Activated CD4-positive, alpha-beta T cell treated with anti-CD3 and anti-CD28 coated beads, Interleukin-2, amount 50 U/mL, for 16 hours (primary cell): Measurements from ENCODE around the gene RPTOR.

ENCODE experiments used
- DNase-seq: peaks from one replicate; pipeline ENCODE4 v3.0.0-alpha.2; 2020

RPTOR gene

GRCh38 chr17:80858301-80859001 is 313.8 kb downstream of the RPTOR start:
- no peak for DNase-seq

- DNase-seq, result no peak
These were observed 314.6 kb downstream of the RPTOR start for GRCh38 chr17:80859002-80859941.

- DNase-seq, result no peak
These were observed 315.5 kb downstream of the RPTOR start for GRCh38 chr17:80860101-80860671.

GRCh38 chr17:80860703-80861417 is 316.2 kb downstream of the RPTOR start:
- DNase-seq, result no peak

DNA sequence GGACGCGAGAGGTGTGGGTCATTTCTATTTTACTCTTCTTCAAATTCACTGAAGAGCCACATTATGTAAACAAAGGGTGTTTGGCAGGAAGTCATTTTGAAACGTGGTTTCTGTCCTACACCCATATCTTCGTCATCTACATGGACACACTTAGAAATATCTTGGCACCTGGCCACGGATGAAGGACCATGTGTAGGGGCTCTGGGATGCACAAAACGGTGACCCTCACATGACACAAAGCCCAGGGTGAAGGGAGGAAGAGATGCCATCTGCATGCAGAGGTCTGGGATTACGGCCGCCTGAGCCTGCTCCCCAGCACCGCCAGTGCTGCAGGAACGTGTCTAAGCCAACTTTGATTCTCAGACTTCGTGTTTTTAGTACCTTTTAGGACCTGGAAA is 316.8 kb downstream of the RPTOR start:
- DNase-seq, result peak; percentile 21

- peak; percentile 70 for DNase-seq
These were observed 317.3 kb downstream of the RPTOR start for GRCh38 chr17:80861892-80862291.

DNA sequence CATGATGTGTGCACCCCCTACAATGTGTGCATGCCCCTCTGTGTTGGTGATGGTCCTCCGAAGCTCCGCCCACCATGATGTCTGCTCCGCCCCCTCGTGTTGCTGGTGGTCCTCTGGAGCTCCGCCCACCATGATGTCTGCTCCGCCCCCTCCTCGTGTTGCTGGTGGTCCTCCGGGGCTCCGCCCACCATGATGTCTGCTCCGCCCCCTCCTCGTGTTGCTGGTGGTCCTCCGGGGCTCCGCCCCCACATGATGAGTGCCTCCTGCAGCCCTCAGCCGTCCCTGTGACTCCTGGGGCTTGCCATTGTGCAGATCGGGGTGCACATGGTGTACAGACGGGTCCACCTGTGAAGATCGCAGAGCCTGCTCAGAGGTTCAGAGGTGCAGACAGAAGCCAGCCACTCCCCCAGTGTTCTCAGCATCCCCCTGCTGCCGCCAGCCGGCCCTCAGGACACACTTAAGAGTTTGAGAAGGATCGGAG is 317.9 kb downstream of the RPTOR start:
- no peak for DNase-seq

DNA sequence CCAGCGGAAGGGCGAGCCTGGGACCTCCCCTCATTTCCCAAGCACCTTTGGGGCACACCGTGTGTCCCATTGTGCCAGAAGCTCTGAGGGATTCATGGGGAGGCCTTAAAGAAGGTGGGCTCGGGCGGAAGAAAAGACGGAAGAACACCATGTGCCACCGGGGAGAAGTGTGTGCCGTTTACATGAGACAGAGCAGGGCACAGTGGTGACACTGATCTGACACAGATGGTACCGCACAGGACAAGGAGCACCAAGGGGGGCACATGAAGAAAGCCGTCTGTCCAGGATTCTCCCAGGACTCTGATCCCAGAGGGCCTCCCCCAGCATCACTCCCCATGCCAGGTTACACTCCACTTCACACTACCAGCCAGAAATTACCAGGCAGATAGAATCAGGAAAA is 318.3 kb downstream of the RPTOR start:
- DNase-seq, result no peak

- DNase-seq, result no peak
These were observed 319.0 kb downstream of the RPTOR start for GRCh38 chr17:80863626-80864025.

DNA sequence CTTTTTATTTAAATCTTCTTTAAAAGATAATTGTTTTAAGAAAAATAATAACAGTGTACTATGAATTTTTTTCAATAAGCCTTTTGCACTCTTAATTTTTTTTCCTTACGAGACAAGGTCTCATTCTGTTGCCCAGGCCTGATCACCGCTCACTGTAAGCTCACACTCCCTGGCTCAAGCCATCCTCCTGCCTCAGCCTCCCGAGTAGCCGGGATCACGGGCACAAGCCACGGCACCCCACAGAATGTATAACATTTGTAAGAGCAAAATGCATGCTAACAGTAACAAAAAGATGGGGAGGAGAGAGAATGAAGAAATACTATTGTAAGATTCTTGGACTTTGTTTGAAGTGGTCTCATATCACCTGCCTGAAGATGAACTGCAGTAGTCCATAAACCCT is 320.1 kb downstream of the RPTOR start:
- no peak for DNase-seq

DNA sequence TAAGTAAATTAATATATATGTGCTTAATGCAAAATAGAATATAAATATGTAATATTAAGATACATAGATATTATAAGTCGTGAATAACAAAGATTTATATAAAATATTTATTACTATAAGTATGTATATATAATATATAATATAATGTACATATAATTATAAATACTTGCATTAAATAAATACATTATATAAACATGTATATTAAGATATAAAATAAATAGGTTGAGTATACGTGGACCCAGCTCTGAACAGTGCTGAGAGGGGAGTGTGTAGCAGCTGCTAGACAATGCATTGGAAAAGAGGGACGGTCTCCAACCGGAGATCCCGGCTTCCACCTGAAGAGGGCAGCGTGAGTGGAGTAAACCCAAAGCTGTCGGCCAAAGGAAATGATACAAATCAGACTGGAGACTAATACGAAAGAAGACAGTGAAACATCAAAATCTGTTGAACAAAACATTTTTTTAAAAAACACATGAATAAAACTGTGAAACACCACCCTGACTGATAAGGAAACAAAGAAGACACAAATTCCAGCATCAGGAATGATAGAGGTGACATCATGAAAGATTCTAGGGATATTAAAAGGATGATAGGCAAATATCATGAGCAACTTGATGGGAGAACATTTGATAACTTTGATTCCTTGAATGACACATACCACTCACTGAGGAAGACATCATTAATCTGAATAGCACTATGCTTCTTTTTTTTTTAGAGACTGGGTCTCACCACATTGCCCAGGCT is 321.6 kb downstream of the RPTOR start:
- DNase-seq, result peak; percentile 82

DNA sequence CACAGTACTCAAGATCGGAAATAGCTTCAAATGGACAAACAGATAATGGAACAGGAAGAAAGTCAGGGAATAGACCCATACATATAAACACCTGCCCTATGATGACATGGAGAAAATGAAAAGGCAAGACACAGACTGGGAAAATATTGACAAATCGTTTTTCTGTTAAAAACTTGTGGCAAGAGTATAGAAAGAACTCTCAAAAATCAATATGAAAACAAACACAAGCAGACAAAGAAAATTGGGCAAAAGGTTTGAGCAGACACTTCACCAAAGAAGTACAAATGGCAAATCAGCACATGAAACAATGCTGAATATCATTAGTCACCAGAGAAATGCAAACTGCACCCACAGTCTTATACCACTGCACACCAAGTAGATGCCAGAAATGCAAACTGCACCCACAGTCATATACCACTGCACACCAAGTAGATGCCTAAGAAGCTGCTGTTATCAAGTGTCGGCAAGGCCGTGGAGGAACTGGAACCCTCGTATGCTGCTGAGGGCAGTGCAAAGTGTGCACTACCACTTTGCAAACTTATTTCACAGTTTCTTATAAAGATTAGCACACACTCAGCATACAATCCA is 323.5 kb downstream of the RPTOR start:
- DNase-seq, result no peak

DNA sequence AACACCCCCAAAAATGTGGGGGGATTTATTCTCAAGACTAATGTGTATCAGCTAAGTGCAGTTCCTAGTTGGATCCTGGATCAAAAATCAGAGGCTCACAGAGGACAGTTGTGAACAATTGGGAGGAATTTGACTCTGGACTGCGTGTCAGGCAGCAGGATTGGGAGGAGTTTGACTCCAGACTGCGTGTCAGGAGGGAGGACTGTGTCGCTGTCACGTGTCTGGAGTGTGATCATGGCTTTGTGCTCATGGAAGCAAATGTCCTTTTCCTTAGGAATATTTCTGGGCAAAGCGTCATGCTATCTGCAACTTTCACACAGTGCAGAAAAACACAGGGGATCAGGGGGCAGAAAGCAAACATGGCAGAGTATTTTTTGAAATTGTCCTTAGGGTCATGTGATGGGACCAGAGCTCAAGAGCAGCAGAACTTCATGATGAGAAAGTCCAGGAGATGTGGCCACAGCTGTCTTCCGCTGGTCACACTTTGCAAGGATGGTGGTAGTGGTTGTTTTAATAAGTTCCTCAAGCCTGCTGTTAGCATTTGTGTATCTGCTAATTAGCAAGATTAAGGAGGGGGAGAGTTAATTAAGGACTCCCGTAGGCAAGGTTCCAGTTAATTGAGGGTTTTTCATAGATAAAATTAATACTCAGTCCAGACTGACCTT is 325.0 kb downstream of the RPTOR start:
- DNase-seq, result no peak

DNA sequence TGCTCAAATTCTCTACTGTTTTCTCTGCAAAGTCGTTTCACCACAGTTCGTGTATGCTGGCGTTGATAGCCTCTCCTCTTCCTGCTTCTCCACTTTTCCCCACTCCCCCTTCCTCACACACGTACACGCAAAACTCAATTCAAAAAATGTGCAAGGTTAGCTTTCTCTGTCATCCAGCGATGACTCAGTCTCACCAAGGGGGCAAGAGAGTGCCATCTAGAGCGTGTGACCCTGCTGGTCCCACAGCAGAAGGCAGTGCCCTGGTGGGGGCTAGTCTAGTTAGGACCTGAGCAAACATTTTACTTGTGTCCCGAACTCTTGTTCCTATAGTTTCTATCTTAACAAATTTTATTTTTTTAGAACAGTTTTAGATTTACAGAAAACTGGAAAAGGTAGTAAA is 325.8 kb downstream of the RPTOR start:
- DNase-seq, result peak; percentile 67

DNA sequence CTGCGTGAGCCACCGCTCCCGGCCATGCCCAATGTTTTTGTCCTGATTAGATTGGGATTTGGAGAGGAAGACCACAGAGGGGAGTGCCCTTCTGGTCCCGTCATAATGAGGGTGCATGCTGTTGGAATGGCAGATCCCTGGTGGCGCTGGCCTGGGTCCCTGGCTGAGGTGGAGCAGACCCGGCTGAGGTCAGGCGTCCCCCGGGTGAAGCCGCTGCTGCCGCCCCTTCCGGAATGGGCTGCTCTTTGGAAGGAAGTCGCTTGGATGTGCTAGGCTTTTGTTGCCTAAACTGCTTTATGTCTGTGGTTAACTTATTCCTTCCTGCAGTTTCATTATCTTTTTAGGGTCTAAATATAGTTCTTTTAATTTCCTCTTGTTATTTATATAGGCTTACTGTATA is 326.7 kb downstream of the RPTOR start:
- DNase-seq, result peak; percentile 37

GRCh38 chr17:80872001-80872500 is 327.4 kb downstream of the RPTOR start:
- DNase-seq, result no peak

- DNase-seq, result no peak
These were observed 328.1 kb downstream of the RPTOR start for GRCh38 chr17:80872501-80873306.

DNA sequence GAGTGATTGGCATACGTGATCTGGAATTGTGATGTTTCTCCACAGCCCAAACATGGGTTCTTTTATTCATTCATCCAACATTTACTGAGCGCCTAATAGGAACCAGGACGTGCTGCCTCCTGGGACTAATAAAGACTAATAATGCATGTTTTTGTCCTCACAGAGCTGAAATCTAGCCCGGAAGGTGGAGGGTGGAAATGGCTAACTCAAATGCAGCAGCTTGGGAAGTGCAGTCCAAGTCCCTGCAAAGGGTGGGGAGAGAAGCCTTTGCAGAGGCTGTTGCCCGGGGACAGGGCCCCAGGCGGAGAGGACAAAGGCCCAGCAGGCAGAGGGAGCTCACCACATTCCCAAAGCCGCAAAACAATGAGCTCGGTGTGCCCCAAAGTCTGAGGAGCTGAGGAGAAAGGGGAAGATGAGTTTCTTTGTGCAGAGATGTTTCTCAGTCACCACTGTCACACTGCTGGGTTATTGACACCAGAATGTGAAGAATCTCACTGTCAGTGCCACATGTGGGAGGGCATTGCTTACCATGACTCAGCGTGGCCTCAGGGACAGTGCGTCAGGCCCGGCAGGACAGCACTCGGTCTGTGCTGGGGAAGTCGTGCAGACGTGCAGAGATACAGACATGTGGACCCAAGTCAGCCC is 328.8 kb downstream of the RPTOR start:
- no peak for DNase-seq

DNA sequence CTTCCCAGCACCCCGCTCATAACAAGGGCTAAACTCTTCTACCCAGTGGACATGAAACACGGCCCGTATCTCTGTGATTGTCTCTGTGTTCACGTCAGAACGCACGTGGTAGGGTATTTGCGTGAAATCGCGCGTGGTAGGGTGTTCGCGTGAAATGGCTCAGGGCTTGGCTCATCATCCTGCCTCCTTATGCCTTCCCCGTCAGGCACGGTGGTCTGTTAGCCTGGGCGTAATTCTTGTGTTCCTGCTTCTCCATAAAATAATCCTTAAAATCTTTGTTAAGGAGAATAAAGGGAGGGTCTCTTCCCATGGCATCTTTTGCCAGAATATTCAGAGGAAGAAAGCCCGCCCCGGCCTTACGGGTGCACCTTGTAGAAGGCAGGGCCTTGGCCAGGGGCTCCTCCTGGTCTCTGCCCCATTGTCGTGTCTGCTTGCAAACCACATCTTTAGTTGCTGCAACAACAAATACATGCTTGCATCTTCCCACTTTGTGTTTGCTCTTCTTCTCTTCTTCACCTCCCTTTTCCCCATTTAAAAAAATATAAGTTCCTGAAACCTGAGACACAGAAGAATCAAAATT is 330.3 kb downstream of the RPTOR start:
- no peak for DNase-seq
